ENCODE results near the gene TAS2R41.

GRCh38 chr7:143452495-143452894 is 25.2 kb upstream of the TAS2R41 start:
- no peak for TF ChIP-seq CTCF (IDR thresholded peaks at IDR 0.05; ENCODE audit: low read depth, low read length, poor library complexity, severe bottlenecking)
- no peak for TF ChIP-seq EZH2phosphoT487 (IDR thresholded peaks at IDR 0.05; ENCODE audit: borderline replicate concordance, low read length)
